SU-DHL-6 (cell line): ENCODE measurements around the gene GUCY1A2.

Source experiments
- H2AFZ ChIP-seq: fragments of 200-600 bp; sonication (generic); 2 replicates; pipeline ENCODE4 v1.6.1; 2014; ENCODE audit warnings: low read depth, mild to moderate bottlenecking, moderate library complexity, mixed read lengths, antibody characterized with exemption, low read length; ENCODE audit not compliant: severe bottlenecking
- H3F3A ChIP-seq: fragments of 200-600 bp; shearing (Covaris generic); 2 replicates; pipeline ENCODE4 v1.6.0; 2016; ENCODE audit warnings: antibody characterized with exemption, mild to moderate bottlenecking; ENCODE audit not compliant: insufficient read depth
- H3K27ac ChIP-seq: fragments of 200-600 bp; sonication (generic); 2 replicates; pipeline ENCODE4 v1.5.1; 2016; ENCODE audit warnings: low read depth, mild to moderate bottlenecking, low read length, moderate library complexity, mixed read lengths
- H3K27me3 ChIP-seq: fragments of 200-600 bp; sonication (generic), shearing (Covaris generic); 2 replicates; pipeline ENCODE4 v1.6.0; 2014; ENCODE audit warnings: mild to moderate bottlenecking, low read length
- H3K36me3 ChIP-seq: fragments of 200-600 bp; sonication (generic); 2 replicates; pipeline ENCODE4 v1.6.1; 2014; ENCODE audit warnings: mild to moderate bottlenecking, low read length, mixed read lengths
- H3K4me2 ChIP-seq: fragments of 300-600, 200-600 bp; shearing (Covaris generic), sonication (generic); 2 replicates; pipeline ENCODE4 v1.6.0; 2014; ENCODE audit warnings: low read length, low read depth, mild to moderate bottlenecking; ENCODE audit not compliant: poor library complexity, severe bottlenecking
- H3K4me3 ChIP-seq: fragments of 200-600 bp; sonication (generic); 2 replicates; pipeline ENCODE4 v1.5.1; 2014; ENCODE audit warnings: antibody characterized with exemption, low read length, mild to moderate bottlenecking, mixed read lengths; ENCODE audit not compliant: insufficient read depth, poor library complexity, severe bottlenecking
- H3K79me2 ChIP-seq: fragments of 200-600 bp; sonication (generic); 2 replicates; pipeline ENCODE4 v1.6.1; 2014; ENCODE audit warnings: mild to moderate bottlenecking, low read length, moderate library complexity; ENCODE audit not compliant: insufficient read depth
- H3K9ac ChIP-seq: fragments of 200-600 bp; sonication (generic); 2 replicates; pipeline ENCODE4 v1.7.0; 2014; ENCODE audit warnings: mild to moderate bottlenecking, low read length
- H3K9me2 ChIP-seq: fragments of 200-600 bp; sonication (generic); replicated peaks from 2 replicates; pipeline ENCODE4 v1.6.1; 2014; ENCODE audit warnings: low read length; ENCODE audit not compliant: insufficient read depth
- H3K9me3 ChIP-seq: fragments of 200-600 bp; sonication (generic); 2 replicates; pipeline ENCODE4 v1.6.1; 2014; ENCODE audit warnings: low read length, mixed read lengths; ENCODE audit not compliant: insufficient read depth
- H4K20me1 ChIP-seq: fragments of 200-600 bp; sonication (generic); 2 replicates; pipeline ENCODE4 v1.6.1; 2014; ENCODE audit warnings: low read depth, mild to moderate bottlenecking, antibody characterized with exemption, low read length, moderate library complexity, mixed read lengths
- CTCF ChIP-seq: fragments of 200-600 bp; sonication (generic); IDR thresholded peaks from one replicate; pipeline ENCODE4 v1.5.1; 2017; ENCODE audit warnings: antibody characterized with exemption, mild to moderate bottlenecking, low read length, moderate library complexity; ENCODE audit not compliant: insufficient read depth, poor library complexity, severe bottlenecking
- EZH2phosphoT487 ChIP-seq: fragments of 200-600 bp; sonication (generic), shearing (Covaris generic); conservative IDR thresholded peaks from 2 replicates; pipeline ENCODE4 v1.6.1; 2018; ENCODE audit warnings: mild to moderate bottlenecking, antibody characterized with exemption, low read length, moderate library complexity, mixed read lengths

The GUCY1A2 gene

GRCh38 chr11:106761240-106761639, 257.0 kb downstream of the GUCY1A2 start:
- Histone ChIP-seq H3K4me3 (no peak overlapping the region), H3K9me2 (no peaks in the 10 kb centered on the region), H3K9ac (no peak overlapping the region), H3K4me2 (no peak overlapping the region), H3F3A (no peaks in the 10 kb centered on the region), H4K20me1 (no peaks in the 10 kb centered on the region), H3K9me3 (no peaks in the 10 kb centered on the region), H3K36me3 (no peaks in the 10 kb centered on the region), H3K27me3 (no peaks in the 10 kb centered on the region), H3K27ac (no peak overlapping the region), H2AFZ (no peak overlapping the region), H3K79me2 (no peaks in the 10 kb centered on the region)
- no peak for TF ChIP-seq EZH2phosphoT487
- no peak for TF ChIP-seq CTCF

GRCh38 chr11:106748059-106748458, 270.2 kb downstream of the GUCY1A2 start:
- H3F3A ChIP-seq: no peaks in the 10 kb centered on the region
- no peaks in the 10 kb centered on the region for H3K79me2 ChIP-seq
- no peak overlapping the region for H2AFZ ChIP-seq
- no peak overlapping the region for H3K27ac ChIP-seq
- no peaks in the 10 kb centered on the region for H3K9me2 ChIP-seq
- H3K36me3 ChIP-seq: no peaks in the 10 kb centered on the region
- no peak for TF ChIP-seq EZH2phosphoT487
- TF ChIP-seq CTCF: no peak
- H4K20me1 ChIP-seq: no peaks in the 10 kb centered on the region
- H3K4me3 ChIP-seq: no peak overlapping the region
- H3K4me2 ChIP-seq: no peak overlapping the region
- H3K9ac ChIP-seq: no peak overlapping the region
- H3K27me3 ChIP-seq: no peaks in the 10 kb centered on the region
- no peaks in the 10 kb centered on the region for H3K9me3 ChIP-seq

- Histone ChIP-seq H3K9me2 (no peaks in the 10 kb centered on the region), H4K20me1 (no peaks in the 10 kb centered on the region), H3K9me3 (no peaks in the 10 kb centered on the region), H3K36me3 (no peaks in the 10 kb centered on the region), H3K4me2 (no peak overlapping the region), H3K4me3 (no peak overlapping the region), H3K79me2 (no peaks in the 10 kb centered on the region), H3K27ac (no peak overlapping the region), H3K9ac (no peak overlapping the region), H3K27me3 (no peaks in the 10 kb centered on the region), H2AFZ (no peak overlapping the region), H3F3A (no peaks in the 10 kb centered on the region)
- TF ChIP-seq CTCF: no peak
- TF ChIP-seq EZH2phosphoT487: no peak
Observed at GRCh38 chr11:106745941-106746340, 272.3 kb downstream of the GUCY1A2 start.

GRCh38 chr11:106733635-106734034, 284.6 kb downstream of the GUCY1A2 start:
- TF ChIP-seq CTCF (no peak), EZH2phosphoT487 (no peak)
- Histone ChIP-seq H3K9me3 (no peaks in the 10 kb centered on the region), H3K79me2 (no peaks in the 10 kb centered on the region), H3K27me3 (no peaks in the 10 kb centered on the region), H4K20me1 (no peaks in the 10 kb centered on the region), H3K4me3 (no peak overlapping the region), H3K4me2 (no peak overlapping the region), H3F3A (no peaks in the 10 kb centered on the region), H3K27ac (no peak overlapping the region), H3K9ac (no peak overlapping the region), H3K9me2 (no peaks in the 10 kb centered on the region), H2AFZ (no peak overlapping the region), H3K36me3 (no peaks in the 10 kb centered on the region)
